Glutamatergic neuron (in vitro differentiated cells): ENCODE data around the gene GNAT3. TPM values are rescaled to one million over a fixed set of nuclear protein-coding genes. Genes with fewer than 3 reads are reported as not detected.

ENCODE experiments used
- DNase-seq: peaks from one replicate; pipeline ENCODE4 v3.0.0; 2022
- H3K27ac Mint-ChIP-seq: one replicate; pipeline ENCODE4 v1.8.0; 2020; ENCODE audit warnings: mild to moderate bottlenecking, mixed read lengths, inconsistent platforms; ENCODE audit not compliant: unreplicated experiment
- H3K27me3 Mint-ChIP-seq: one replicate; pipeline ENCODE4 v1.8.0; 2020; ENCODE audit warnings: mild to moderate bottlenecking, moderate library complexity, mixed read lengths, inconsistent platforms; ENCODE audit not compliant: unreplicated experiment
- H3K36me3 Mint-ChIP-seq: one replicate; pipeline ENCODE4 v1.8.0; 2020; ENCODE audit warnings: mild to moderate bottlenecking, mixed read lengths, inconsistent platforms; ENCODE audit not compliant: unreplicated experiment
- H3K4me1 Mint-ChIP-seq: one replicate; pipeline ENCODE4 v1.8.0; 2020; ENCODE audit warnings: mild to moderate bottlenecking, low read depth, mixed read lengths, inconsistent platforms; ENCODE audit not compliant: unreplicated experiment
- H3K4me3 Mint-ChIP-seq: one replicate; pipeline ENCODE4 v1.8.0; 2020; ENCODE audit warnings: mild to moderate bottlenecking, mixed read lengths, inconsistent platforms; ENCODE audit not compliant: unreplicated experiment
- H3K9me3 Mint-ChIP-seq: one replicate; pipeline ENCODE4 v1.8.0; 2020; ENCODE audit warnings: mild to moderate bottlenecking, moderate library complexity, mixed read lengths, inconsistent platforms; ENCODE audit not compliant: unreplicated experiment
- total RNA-seq: library from RNA; stranded (reverse); fragmentation: NEBNext Ultra II Directional; extraction: Animal tissue kit (Norgen Biotek cat#: 25700); gene quantifications from one replicate; pipeline ENCODE4 v1.2.1, GENCODE V29; 2021; ENCODE audit not compliant: unreplicated experiment
- TF ChIP-seq, protein P1 (sequence below): fragments of 200-600 bp; sonication (generic); IDR thresholded peaks from one replicate; pipeline ENCODE4 v1.5.0; 2021; ENCODE audit not compliant: partially characterized antibody, unreplicated experiment

Gene GNAT3
- total RNA-seq, 1 donor from 2014 or later, result 2.0 TPM

DNA sequence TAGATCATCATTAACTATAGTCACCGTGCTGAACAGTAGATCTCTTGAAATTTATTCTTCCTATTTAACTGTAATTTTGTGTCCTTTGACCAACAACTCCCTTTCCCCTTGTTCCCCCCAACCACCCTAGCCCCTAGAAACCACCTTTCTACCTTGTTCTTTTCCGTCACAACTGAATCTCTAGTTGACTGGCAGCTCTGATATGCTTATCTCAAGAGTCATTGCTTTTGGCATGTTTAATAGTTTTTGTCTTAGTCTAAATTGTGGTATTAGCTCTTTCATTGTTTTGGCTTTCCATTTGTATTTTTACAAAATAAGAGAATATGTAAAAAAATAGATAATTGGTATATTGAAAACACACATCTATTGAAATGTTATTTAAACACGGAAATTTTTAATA is 1.8 kb downstream of the GNAT3 start:
- TF ChIP-seq, protein P1, sequence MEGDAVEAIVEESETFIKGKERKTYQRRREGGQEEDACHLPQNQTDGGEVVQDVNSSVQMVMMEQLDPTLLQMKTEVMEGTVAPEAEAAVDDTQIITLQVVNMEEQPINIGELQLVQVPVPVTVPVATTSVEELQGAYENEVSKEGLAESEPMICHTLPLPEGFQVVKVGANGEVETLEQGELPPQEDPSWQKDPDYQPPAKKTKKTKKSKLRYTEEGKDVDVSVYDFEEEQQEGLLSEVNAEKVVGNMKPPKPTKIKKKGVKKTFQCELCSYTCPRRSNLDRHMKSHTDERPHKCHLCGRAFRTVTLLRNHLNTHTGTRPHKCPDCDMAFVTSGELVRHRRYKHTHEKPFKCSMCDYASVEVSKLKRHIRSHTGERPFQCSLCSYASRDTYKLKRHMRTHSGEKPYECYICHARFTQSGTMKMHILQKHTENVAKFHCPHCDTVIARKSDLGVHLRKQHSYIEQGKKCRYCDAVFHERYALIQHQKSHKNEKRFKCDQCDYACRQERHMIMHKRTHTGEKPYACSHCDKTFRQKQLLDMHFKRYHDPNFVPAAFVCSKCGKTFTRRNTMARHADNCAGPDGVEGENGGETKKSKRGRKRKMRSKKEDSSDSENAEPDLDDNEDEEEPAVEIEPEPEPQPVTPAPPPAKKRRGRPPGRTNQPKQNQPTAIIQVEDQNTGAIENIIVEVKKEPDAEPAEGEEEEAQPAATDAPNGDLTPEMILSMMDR, result no peak
- Mint-ChIP-seq H3K27me3 (no peaks in the 10 kb centered on the region), H3K9me3 (no peaks in the 10 kb centered on the region), H3K27ac (no peak overlapping the region), H3K4me1 (peaks cover 29% of the 10 kb centered on the region), H3K36me3 (no peaks in the 10 kb centered on the region), H3K4me3 (no peak overlapping the region)
- no peak for DNase-seq

DNA sequence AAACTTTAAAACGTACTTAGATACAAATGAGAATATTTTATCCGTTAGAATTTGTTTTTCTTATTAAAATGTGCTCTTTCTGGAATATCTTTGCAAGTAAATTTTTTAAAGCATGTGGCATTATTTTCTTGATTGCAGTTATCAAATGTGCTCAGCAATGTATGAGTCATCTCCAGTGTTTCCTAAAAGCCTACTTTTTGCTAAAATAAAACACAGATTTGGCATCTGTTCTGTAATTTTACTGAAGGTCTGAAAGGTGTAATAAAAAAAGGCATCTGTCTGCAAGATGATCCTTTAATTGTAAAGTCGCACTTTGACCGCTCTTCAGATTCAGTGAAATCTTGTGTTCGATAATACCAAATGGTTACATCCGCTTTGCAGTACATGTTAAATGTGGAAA is 3.4 kb downstream of the GNAT3 start:
- Mint-ChIP-seq H3K36me3 (no peaks in the 10 kb centered on the region), H3K27ac (no peak overlapping the region), H3K27me3 (no peaks in the 10 kb centered on the region), H3K4me1 (peaks cover 16% of the 10 kb centered on the region), H3K4me3 (no peak overlapping the region), H3K9me3 (no peaks in the 10 kb centered on the region)
- DNase-seq, result no peak
- TF ChIP-seq, protein P1, result no peak

DNA sequence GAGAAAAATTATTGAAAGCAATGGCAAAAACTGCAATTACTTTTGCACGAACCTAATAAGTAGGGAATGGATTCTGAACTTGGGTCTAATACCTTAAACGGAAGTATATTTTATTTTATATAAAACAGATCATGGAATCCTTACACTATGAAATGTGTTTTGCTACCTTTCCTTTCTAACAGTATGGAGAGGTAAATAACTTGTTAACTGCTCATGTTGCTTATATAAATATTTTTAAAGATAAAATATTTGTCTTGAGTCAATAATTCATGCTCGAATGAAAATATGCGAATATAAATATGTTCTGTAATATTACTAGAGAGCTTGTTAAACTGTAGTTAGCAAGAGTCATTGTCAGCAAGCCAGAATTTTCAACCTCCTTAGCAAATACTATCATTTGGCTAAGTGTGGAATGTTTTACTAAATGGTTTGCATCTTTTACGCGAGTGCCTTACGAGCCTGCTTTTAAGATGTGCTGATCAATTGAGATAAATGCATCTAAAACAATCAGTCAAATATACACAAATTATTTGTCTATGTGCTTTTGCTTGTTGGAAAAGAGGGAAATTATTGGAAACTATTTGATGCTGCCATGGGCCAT is 5.9 kb downstream of the GNAT3 start:
- no peak for DNase-seq
- peaks cover 4% of the 10 kb centered on the region for H3K4me1 Mint-ChIP-seq
- no peaks in the 10 kb centered on the region for H3K27me3 Mint-ChIP-seq

DNA sequence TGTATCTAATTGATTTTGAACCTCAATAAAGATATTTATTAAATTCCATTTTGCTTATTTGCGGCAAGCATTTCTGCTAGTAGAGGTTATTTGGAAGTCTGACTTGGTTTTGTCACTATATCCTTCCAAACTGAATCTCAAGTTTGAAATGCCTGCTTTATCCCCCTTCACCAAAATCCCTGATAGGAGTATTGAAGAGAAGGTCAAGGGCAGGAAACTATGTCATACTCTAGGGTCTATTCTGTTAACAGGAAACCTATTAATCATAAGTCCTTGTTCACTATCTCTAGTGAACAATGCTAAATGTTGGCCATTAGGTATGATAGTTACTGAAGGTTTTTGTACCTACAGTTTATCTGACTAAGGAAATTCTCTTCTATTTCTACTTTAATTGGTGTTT is 11.5 kb downstream of the GNAT3 start:
- Mint-ChIP-seq H3K4me3 (no peak overlapping the region), H3K27me3 (no peaks in the 10 kb centered on the region), H3K9me3 (no peaks in the 10 kb centered on the region), H3K27ac (no peak overlapping the region), H3K36me3 (no peaks in the 10 kb centered on the region), H3K4me1 (peaks cover 3% of the 10 kb centered on the region)
- TF ChIP-seq, protein P1, result no peak
- DNase-seq, result no peak

More for the DNA sequence above, 5.9 kb downstream of the GNAT3 start:
- no peaks in the 10 kb centered on the region for H3K9me3 Mint-ChIP-seq
- no peak overlapping the region for H3K27ac Mint-ChIP-seq
- TF ChIP-seq, protein P1, result no peak
- no peak overlapping the region for H3K4me3 Mint-ChIP-seq
- H3K36me3 Mint-ChIP-seq, result no peaks in the 10 kb centered on the region

DNA sequence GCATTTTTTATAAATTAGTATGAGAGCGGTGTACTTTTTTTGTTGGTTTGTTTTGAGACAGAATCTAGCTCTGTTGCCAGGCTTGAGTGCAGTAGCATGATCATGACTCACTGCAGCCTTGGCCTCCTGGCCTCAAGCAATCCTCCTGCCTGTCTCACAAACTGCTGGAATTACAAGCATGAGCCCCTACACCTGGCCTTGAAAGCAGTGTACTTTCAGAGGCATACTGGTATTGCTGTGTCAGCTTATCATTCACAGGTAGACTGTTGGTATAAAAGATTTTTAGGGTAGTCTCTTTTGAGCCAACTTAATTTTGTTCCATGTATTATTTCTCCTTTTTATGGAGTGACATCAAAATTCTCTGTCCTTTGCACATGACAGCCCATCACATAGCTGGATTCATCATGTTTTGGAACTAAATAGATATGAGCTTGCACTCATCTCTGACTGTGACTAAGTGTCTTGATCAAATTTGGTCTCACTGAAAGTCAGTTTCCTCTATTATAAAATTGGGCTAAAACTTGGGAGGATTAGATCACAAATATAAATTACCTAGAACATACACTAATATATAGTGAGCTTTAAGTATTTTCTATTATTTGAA is 12.4 kb downstream of the GNAT3 start:
- TF ChIP-seq, protein P1, result no peak
- no peak for DNase-seq
- Mint-ChIP-seq H3K4me1 (peaks cover 3% of the 10 kb centered on the region), H3K36me3 (no peaks in the 10 kb centered on the region), H3K9me3 (no peaks in the 10 kb centered on the region), H3K27ac (no peak overlapping the region), H3K4me3 (no peak overlapping the region), H3K27me3 (no peaks in the 10 kb centered on the region)
